Heart right ventricle (tissue), 16 donors: Measurements from ENCODE around the gene LMBR1. TPM values are rescaled to one million over a fixed set of nuclear protein-coding genes. Genes with fewer than 3 reads are reported as not detected.

Experiments
- ATAC-seq, 8 donors: fragments of 200-7000 bp; cut with Tn5 transposase; one replicate each; pipeline ENCODE4 v1.9.1; 2020; ENCODE audit warnings: mild to moderate bottlenecking in 8 of 8, moderate library complexity in 8 of 8, moderate number of reproducible peaks in 1 of 8
- DNase-seq, 2 donors: peaks; one replicate each; pipeline ENCODE4 v3.0.0-alpha.2; 2020
- H3K27ac ChIP-seq, 10 donors: fragments of 200-600 bp; sonication (generic) in 2 of 10; one replicate each; pipeline versions ENCODE4 v1.5.0 to v1.8.0; 2020 to 2022; ENCODE audit warnings: mild to moderate bottlenecking in 3 of 10
- H3K27me3 ChIP-seq, 7 donors: fragments of 200-600 bp; one replicate each; pipeline ENCODE4 v1.8.0; 2021 to 2022; ENCODE audit warnings: mild to moderate bottlenecking in 2 of 7
- H3K36me3 ChIP-seq, 9 donors: fragments of 200-600 bp; sonication (generic) in 1 of 9; one replicate each; pipeline versions ENCODE4 v1.5.0 to v1.8.0; 2020 to 2022; ENCODE audit warnings: mild to moderate bottlenecking in 2 of 9
- H3K4me1 ChIP-seq, 9 donors: fragments of 200-600 bp; sonication (generic) in 1 of 9; one replicate each; pipeline versions ENCODE4 v1.5.0 to v1.8.0; 2020 to 2022; ENCODE audit warnings: mild to moderate bottlenecking in 4 of 9
- H3K4me3 ChIP-seq, 10 donors: fragments of 200-600 bp; sonication (generic) in 2 of 10; one replicate each; pipeline versions ENCODE4 v1.5.0 to v1.8.0; 2020 to 2022; ENCODE audit warnings: mild to moderate bottlenecking in 7 of 10, moderate library complexity in 2 of 10
- H3K9me3 ChIP-seq, 11 donors: fragments of 200-600 bp in 10 of 11; sonication (generic) in 2 of 11; one replicate each; pipeline versions ENCODE4 v1.5.0 to v1.8.0; 2013 to 2022; ENCODE audit warnings: mild to moderate bottlenecking in 2 of 11, control low read depth in 1 of 11, moderate library complexity in 1 of 11
- WGBS, 2 donors: extraction: QIAGEN DNeasy Blood & Tissue Kit; methylation state at CpG; one replicate each; pipeline ENCODE4 v1.1.7; 2013; ENCODE audit warnings: inconsistent platforms in 1 of 2; 5-methylcytosine and 5-hydroxymethylcytosine counted together
- intact Hi-C, 10 donors: fragments of 100-400 bp; cut with DNase I; formaldehyde crosslinking; loops; one replicate each; pipeline versions ENCODE4 v1.11.1 to v1.14.2; 2022
- polyA plus RNA-seq, 2 donors: library from polyadenylated mRNA; stranded (reverse); fragments of 200-250 nt; gene quantifications; one replicate each; pipeline ENCODE4 v1.2.3, GENCODE V29; 2013
- total RNA-seq, 10 donors: library from RNA; stranded (reverse); fragmentation: NEBNext Ultra II Directional in 3 of 10; extraction: Animal tissue kit (Norgen Biotek cat#: 25700) in 3 of 10; gene quantifications; one replicate each; pipeline versions ENCODE4 v1.2.1 to v1.2.4, GENCODE V29; 2021 to 2023
- TF ChIP-seq, protein P1 (sequence below), 9 donors: fragments of 200-600 bp; sonication (generic) in 2 of 9; IDR thresholded peaks; one replicate each; pipeline versions ENCODE4 v1.5.0 to v1.8.0; 2021 to 2022; ENCODE audit warnings: antibody characterized with exemption in 9 of 9, mild to moderate bottlenecking in 5 of 9, moderate library complexity in 1 of 9
- donor health status: Arrhythmogenic right ventricular cardiomyopathy.
- donor health status: ischemic (EF 13 %, LVEDD 7.1; RV severe dilation, severe dysfunction).
- donor health status: healthy with polysubstance abuse.
- donor health status: DM: no; HTN: yes; CAD: no.
- donor health status: DM: no; HTN: no; CAD: no.
- donor health status: ischemic (EF 25% LVEDD 6.9; RV normal size, moderate dysfunction).
- donor health status: ischemic (EF 25% LVEDD 5.7; RV mildly dilated, moderate dysfunction).
- donor health status: healthy.
- donor health status: DM: yes; HTN: yes; CAD: no.
- donor health status: Ischemic cardiomyopathy.
- donor health status: ischemic (EF 35%, LVEDD 5.7; RV mildly dilated, moderate dysfunction).
- donor health status: nonischemic (EF 11% LVEDD 7.7; RV severe dilation, severe dysfunction).
- donor health status: DM: yes; HTN: yes; CAD: no.
- donor health status: PGD.
- donor health status: ischemic (EF 29% LVEDD 5.4; RV normal size, mild dysfunction).
- donor health status: nonischemic (EF 23%, LVEDD 6.1; RV moderate dilation, normal function).

LMBR1 gene
- total and polyA plus RNA-seq, 12 donors, result 9.0 to 45.5 (median 37.5) TPM

DNA sequence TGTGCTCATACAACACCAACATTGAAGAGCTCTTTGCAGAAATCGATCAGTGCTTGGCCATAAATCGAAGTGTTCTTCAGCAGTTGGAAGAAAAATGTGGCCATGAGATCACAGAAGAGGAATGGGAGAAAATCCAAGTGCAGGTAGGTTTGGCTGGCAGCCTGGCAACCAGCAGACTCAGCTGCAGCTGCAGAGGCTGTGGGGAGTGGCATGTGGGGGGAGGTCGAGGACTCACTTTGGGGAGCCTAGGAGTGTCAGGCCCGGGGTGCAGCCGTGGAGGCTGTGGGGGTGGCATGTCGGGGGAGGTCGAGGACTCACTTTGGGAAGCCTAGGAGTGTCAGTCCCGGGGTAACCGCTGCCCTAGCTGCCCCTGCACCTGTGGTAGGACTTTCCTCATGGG lies 217.3 kb downstream of the LMBR1 start:
- 85 to 86% methylated on average over 9 of the region's 9 CpGs for WGBS, 2 donors
- Histone ChIP-seq H3K36me3 (peaks cover 0 to 85% (median 18%) of the 10 kb centered on the region in 9 donors), H3K4me3 (no peak overlapping the region), H3K27ac (no peak overlapping the region), H3K27me3 (no peaks in the 10 kb centered on the region), H3K4me1 (no peaks in the 10 kb centered on the region), H3K9me3 (no peaks in the 10 kb centered on the region)
- TF ChIP-seq, protein P1, sequence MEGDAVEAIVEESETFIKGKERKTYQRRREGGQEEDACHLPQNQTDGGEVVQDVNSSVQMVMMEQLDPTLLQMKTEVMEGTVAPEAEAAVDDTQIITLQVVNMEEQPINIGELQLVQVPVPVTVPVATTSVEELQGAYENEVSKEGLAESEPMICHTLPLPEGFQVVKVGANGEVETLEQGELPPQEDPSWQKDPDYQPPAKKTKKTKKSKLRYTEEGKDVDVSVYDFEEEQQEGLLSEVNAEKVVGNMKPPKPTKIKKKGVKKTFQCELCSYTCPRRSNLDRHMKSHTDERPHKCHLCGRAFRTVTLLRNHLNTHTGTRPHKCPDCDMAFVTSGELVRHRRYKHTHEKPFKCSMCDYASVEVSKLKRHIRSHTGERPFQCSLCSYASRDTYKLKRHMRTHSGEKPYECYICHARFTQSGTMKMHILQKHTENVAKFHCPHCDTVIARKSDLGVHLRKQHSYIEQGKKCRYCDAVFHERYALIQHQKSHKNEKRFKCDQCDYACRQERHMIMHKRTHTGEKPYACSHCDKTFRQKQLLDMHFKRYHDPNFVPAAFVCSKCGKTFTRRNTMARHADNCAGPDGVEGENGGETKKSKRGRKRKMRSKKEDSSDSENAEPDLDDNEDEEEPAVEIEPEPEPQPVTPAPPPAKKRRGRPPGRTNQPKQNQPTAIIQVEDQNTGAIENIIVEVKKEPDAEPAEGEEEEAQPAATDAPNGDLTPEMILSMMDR (IDR thresholded peaks at IDR 0.05), result no peak
- ATAC-seq (peak in 1 of 8 donors; percentile 37), DNase-seq (no peak)
- intact Hi-C loops, result no loop called here

DNA sequence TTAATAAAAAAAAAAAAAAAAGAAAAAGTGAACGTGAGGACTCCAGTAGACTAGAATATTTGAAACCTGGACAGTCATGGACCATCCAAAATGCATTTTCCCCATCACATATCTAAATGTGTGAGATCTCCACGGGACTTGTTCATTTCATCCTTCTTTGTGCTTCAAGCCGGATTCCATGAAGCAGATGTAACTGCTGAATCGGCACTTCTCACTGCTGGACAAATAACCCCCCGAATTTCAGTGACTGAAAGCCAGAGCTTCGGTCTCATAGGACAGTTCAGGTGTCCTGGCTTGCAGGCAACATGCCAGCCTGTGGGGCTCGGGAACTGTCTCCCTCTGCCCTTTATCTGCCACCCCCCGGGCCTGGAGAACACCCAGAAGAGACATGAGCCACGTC lies 219.1 kb downstream of the LMBR1 start:
- Histone ChIP-seq H3K27ac (no peak overlapping the region), H3K9me3 (no peaks in the 10 kb centered on the region), H3K4me1 (no peaks in the 10 kb centered on the region), H3K36me3 (peaks cover 0 to 81% (median 16%) of the 10 kb centered on the region in 9 donors), H3K4me3 (no peak overlapping the region), H3K27me3 (no peaks in the 10 kb centered on the region)
- no peak for ATAC-seq
- WGBS, 2 donors, result 91 to 93% methylated on average over 9 of the region's 9 CpGs
- intact Hi-C loops, result no loop called here
- TF ChIP-seq, protein P1 (IDR thresholded peaks at IDR 0.05), result no peak
- DNase-seq, result no peak

DNA sequence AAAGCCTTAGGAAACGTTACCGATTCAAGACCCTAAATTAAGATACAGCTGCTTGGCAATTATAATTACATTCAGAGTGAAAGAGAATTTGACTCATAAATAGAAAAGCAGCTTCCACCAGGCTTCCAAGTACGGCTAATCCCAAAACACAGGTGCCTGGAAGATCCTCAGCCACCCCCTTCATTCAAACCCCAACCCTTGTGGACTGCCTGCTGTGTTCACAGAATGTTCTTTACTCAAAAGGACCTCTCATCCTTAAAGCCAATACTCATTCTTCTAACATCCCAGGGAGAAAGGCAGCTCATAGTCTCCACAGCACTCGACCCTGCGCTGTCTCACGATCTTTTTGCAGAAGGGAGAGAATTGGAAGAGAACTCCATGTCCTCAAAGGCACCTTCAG lies 219.5 kb downstream of the LMBR1 start:
- Histone ChIP-seq H3K9me3 (no peaks in the 10 kb centered on the region), H3K27ac (no peak overlapping the region), H3K4me3 (no peak overlapping the region), H3K4me1 (no peaks in the 10 kb centered on the region), H3K27me3 (no peaks in the 10 kb centered on the region), H3K36me3 (peaks cover 0 to 81% (median 12%) of the 10 kb centered on the region in 9 donors)
- intact Hi-C loops, result no loop called here
- 94 to 97% methylated on average over 6 of the region's 6 CpGs for WGBS, 2 donors
- TF ChIP-seq, protein P1 (IDR thresholded peaks at IDR 0.05), result no peak
- ATAC-seq, result no peak
- no peak for DNase-seq

DNA sequence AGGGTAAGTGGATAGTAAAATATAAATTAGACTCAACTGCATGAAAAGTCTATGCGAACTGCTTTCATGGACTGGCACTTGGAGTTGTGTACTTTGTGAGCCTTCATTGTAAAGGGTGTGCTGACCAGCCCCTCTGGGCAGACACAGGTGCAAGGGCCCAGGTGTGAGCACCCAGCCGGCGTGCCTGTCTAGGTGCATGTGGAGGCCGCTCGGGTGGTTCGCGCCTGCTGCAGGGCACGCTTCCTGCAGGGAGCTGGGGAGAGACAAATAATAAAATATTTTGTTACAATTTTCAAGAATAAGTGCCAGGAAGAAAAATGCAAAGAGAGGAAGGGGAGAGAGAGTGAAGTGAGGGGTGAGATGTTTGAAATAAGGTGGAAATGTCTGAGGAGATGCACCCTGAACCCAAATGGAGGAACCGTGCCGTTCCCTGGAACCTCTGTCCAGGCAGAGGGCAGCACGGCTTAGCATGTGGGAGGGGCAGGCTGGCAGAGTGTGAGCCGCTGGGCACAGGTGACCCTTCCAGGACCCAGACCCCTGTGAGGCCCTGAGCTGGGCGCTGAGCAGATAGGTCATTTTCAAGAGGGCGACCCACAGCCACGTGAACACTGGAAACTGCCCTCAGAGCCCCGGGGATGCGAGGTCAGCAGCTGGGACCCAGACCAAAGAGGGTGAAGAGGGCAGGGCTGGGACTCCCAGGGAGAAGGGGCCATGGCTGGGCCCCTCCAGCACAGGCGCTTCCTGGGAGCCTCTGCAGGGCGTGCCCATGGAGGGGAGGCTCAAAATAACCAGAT lies 223.8 kb downstream of the LMBR1 start:
- ATAC-seq (peak in 1 of 8 donors; percentile 44), DNase-seq (no peak)
- Histone ChIP-seq H3K4me1 (no peaks in the 10 kb centered on the region), H3K27ac (no peak overlapping the region), H3K4me3 (no peak overlapping the region), H3K27me3 (no peaks in the 10 kb centered on the region), H3K9me3 (no peaks in the 10 kb centered on the region), H3K36me3 (peaks cover 0 to 44% (median 0%) of the 10 kb centered on the region in 9 donors)
- intact Hi-C loops, result no loop called here
- TF ChIP-seq, protein P1 (IDR thresholded peaks at IDR 0.05), result no peak
- WGBS, 2 donors, result 94 to 97% methylated on average over 19 of the region's 19 CpGs
